ENCODE data around the gene MYRF. TPM values are rescaled to one million over a fixed set of nuclear protein-coding genes. Genes with fewer than 3 reads are reported as not detected.

MYRF gene
- total and polyA plus RNA-seq, 4 experiments from 2014 or later, result 0.44 to 1.6 (median 0.89) TPM

- Mint-ChIP-seq H3K4me3 (peak overlapping the region in 7 of 8 donors; percentile 36 to 77 (median 74)), H3K27me3 (peaks cover 10 to 12% of the 10 kb centered on the region in 2 donors), H3K4me1 (peaks cover 2 to 42% (median 21%) of the 10 kb centered on the region in 4 donors), H3K36me3 (no peaks in the 10 kb centered on the region), H3K27ac (peak overlapping the region in 1 of 7 donors; percentile 50), H3K9me3 (no peaks in the 10 kb centered on the region)
- POLR2A ChIA-PET (ENCODE audit: partially characterized antibody), result interaction anchor here (0.8 kb wide), 1 partner anchor 351 kb away, joined by 3 read pairs; no protein-coding TSS in a partner anchor
- Histone ChIP-seq H3K36me3 (ENCODE audit: insufficient read depth, low read length) (no peaks in the 10 kb centered on the region), H3K27me3 (ENCODE audit: insufficient read depth, low read length) (no peaks in the 10 kb centered on the region), H3K4me3 (ENCODE audit: low read length in 2 of 2) (no peak overlapping the region), H3K4me1 (ENCODE audit: insufficient read depth, low read length) (peaks cover 17% of the 10 kb centered on the region), H3K27ac (ENCODE audit: low read depth, low read length) (no peak overlapping the region), H3K9me3 (ENCODE audit: control insufficient read depth in 1 of 2, low read length in 2 of 2) (no peaks in the 10 kb centered on the region)
- DNase-seq, result no peak
- intact Hi-C loops (cut with micrococcal nuclease), result no loop called here
- CTCF ChIA-PET (ENCODE audit: partially characterized antibody), result interaction anchor here (1.0 to 1.6 kb wide), 3 partner anchors 20 to 40 kb away, joined by 3 to 5 read pairs (median 4); no protein-coding TSS in a partner anchor
Measured at GRCh38 chr11:61753672-61754071, 1.2 kb downstream of the MYRF start.

- Mint-ChIP-seq H3K4me1 (peaks cover 2 to 42% (median 21%) of the 10 kb centered on the region in 4 donors), H3K27me3 (peaks cover 4 to 6% of the 10 kb centered on the region in 2 donors), H3K27ac (no peak overlapping the region), H3K9me3 (no peaks in the 10 kb centered on the region), H3K4me3 (no peak overlapping the region), H3K36me3 (no peaks in the 10 kb centered on the region)
- CTCF ChIA-PET (ENCODE audit: partially characterized antibody), result interaction anchor here (1.0 to 1.6 kb wide), 4 partner anchors 10 to 42 kb away, joined by 3 to 5 read pairs (median 4); no protein-coding TSS in a partner anchor
- no peak for DNase-seq
- no peaks in the 10 kb centered on the region for H3K27me3 ChIP-seq (ENCODE audit: insufficient read depth, low read length)
- H3K36me3 ChIP-seq (ENCODE audit: insufficient read depth, low read length), result no peaks in the 10 kb centered on the region
- H3K4me1 ChIP-seq (ENCODE audit: insufficient read depth, low read length), result peaks cover 17% of the 10 kb centered on the region
- H3K27ac ChIP-seq (ENCODE audit: low read depth, low read length), result no peak overlapping the region
- no peak overlapping the region for H3K4me3 ChIP-seq (ENCODE audit: low read length in 2 of 2)
- H3K9me3 ChIP-seq (ENCODE audit: control insufficient read depth in 1 of 2, low read length in 2 of 2), result no peaks in the 10 kb centered on the region
- intact Hi-C loops (cut with micrococcal nuclease), result no loop called here
- POLR2A ChIA-PET (ENCODE audit: partially characterized antibody), result no interaction called here
Measured at GRCh38 chr11:61754534-61755482, 2.4 kb downstream of the MYRF start.

GRCh38 chr11:61756147-61756451, 3.7 kb downstream of the MYRF start:
- Histone ChIP-seq H3K4me3 (ENCODE audit: low read length in 2 of 2) (no peak overlapping the region), H3K9me3 (ENCODE audit: control insufficient read depth in 1 of 2, low read length in 2 of 2) (no peaks in the 10 kb centered on the region), H3K4me1 (ENCODE audit: insufficient read depth, low read length) (peaks cover 17% of the 10 kb centered on the region), H3K27me3 (ENCODE audit: insufficient read depth, low read length) (no peaks in the 10 kb centered on the region), H3K27ac (ENCODE audit: low read depth, low read length) (no peak overlapping the region), H3K36me3 (ENCODE audit: insufficient read depth, low read length) (no peaks in the 10 kb centered on the region)
- Mint-ChIP-seq H3K4me1 (peaks cover 2 to 38% (median 19%) of the 10 kb centered on the region in 4 donors), H3K27me3 (peaks cover 3% of the 10 kb centered on the region in 2 donors), H3K9me3 (no peaks in the 10 kb centered on the region), H3K27ac (peak overlapping the region in 2 of 7 donors; percentile 17 to 31), H3K36me3 (no peaks in the 10 kb centered on the region), H3K4me3 (no peak overlapping the region)
- DNase-seq, result no peak
- ChIA-PET CTCF (ENCODE audit: partially characterized antibody) (interaction anchor here (1.0 kb wide), 1 partner anchor 41 kb away, joined by 3 read pairs; no protein-coding TSS in a partner anchor), POLR2A (ENCODE audit: partially characterized antibody) (interaction anchor here (0.8 kb wide), 1 partner anchor 72 kb away, joined by 3 read pairs; no protein-coding TSS in a partner anchor)
- intact Hi-C loops (cut with micrococcal nuclease), result no loop called here

GRCh38 chr11:61756452-61757212, 4.2 kb downstream of the MYRF start:
- Mint-ChIP-seq H3K27ac (peak overlapping the region in 3 of 7 donors; percentile 14 to 31 (median 17)), H3K27me3 (peaks cover 1 to 2% of the 10 kb centered on the region in 2 donors), H3K4me1 (peaks cover 2 to 35% (median 16%) of the 10 kb centered on the region in 4 donors), H3K9me3 (no peaks in the 10 kb centered on the region), H3K36me3 (no peaks in the 10 kb centered on the region), H3K4me3 (no peak overlapping the region)
- H3K36me3 ChIP-seq (ENCODE audit: insufficient read depth, low read length), result no peaks in the 10 kb centered on the region
- no peaks in the 10 kb centered on the region for H3K9me3 ChIP-seq (ENCODE audit: control insufficient read depth in 1 of 2, low read length in 2 of 2)
- peaks cover 16% of the 10 kb centered on the region for H3K4me1 ChIP-seq (ENCODE audit: insufficient read depth, low read length)
- intact Hi-C loops (cut with micrococcal nuclease), result no loop called here
- CTCF ChIA-PET (ENCODE audit: partially characterized antibody), result interaction anchor here (1.0 kb wide), 1 partner anchor 40 kb away, joined by 3 read pairs; no protein-coding TSS in a partner anchor
- no peaks in the 10 kb centered on the region for H3K27me3 ChIP-seq (ENCODE audit: insufficient read depth, low read length)
- no peak overlapping the region for H3K27ac ChIP-seq (ENCODE audit: low read depth, low read length)
- no peak overlapping the region for H3K4me3 ChIP-seq (ENCODE audit: low read length in 2 of 2)
- POLR2A ChIA-PET (ENCODE audit: partially characterized antibody), result interaction anchor here (0.8 kb wide), 1 partner anchor 73 kb away, joined by 3 read pairs; no protein-coding TSS in a partner anchor
- no peak for DNase-seq

- Mint-ChIP-seq H3K4me1 (peaks cover 0 to 35% (median 14%) of the 10 kb centered on the region in 4 donors), H3K27me3 (peaks cover 1 to 5% of the 10 kb centered on the region in 2 donors), H3K4me3 (no peak overlapping the region), H3K36me3 (no peaks in the 10 kb centered on the region), H3K9me3 (no peaks in the 10 kb centered on the region), H3K27ac (peak overlapping the region in 2 of 7 donors; percentile 14 to 65)
- Histone ChIP-seq H3K36me3 (ENCODE audit: insufficient read depth, low read length) (no peaks in the 10 kb centered on the region), H3K4me1 (ENCODE audit: insufficient read depth, low read length) (peaks cover 10% of the 10 kb centered on the region), H3K9me3 (ENCODE audit: control insufficient read depth in 1 of 2, low read length in 2 of 2) (no peaks in the 10 kb centered on the region), H3K4me3 (ENCODE audit: low read length in 2 of 2) (no peak overlapping the region), H3K27ac (ENCODE audit: low read depth, low read length) (no peak overlapping the region), H3K27me3 (ENCODE audit: insufficient read depth, low read length) (no peaks in the 10 kb centered on the region)
- CTCF ChIA-PET (ENCODE audit: partially characterized antibody), result interaction anchor here (1.5 kb wide), 2 partner anchors 8 to 325 kb away, joined by 3 to 4 read pairs; no protein-coding TSS in a partner anchor
- POLR2A ChIA-PET (ENCODE audit: partially characterized antibody), result no interaction called here
- no peak for DNase-seq
- intact Hi-C loops (cut with micrococcal nuclease), result no loop called here
Measured at GRCh38 chr11:61757213-61757862, 4.9 kb downstream of the MYRF start.

GRCh38 chr11:61760946-61761345, 8.5 kb downstream of the MYRF start:
- CTCF ChIA-PET (ENCODE audit: partially characterized antibody), result interaction anchor here (1.2 kb wide), 1 partner anchor 347 kb away, joined by 3 read pairs; no protein-coding TSS in a partner anchor
- H3K4me3 Mint-ChIP-seq, result no peak overlapping the region

More at GRCh38 chr11:61760946-61761345, 8.5 kb downstream of the MYRF start:
- H3K27me3 Mint-ChIP-seq, result peaks cover 2 to 5% of the 10 kb centered on the region in 2 donors
- Histone ChIP-seq H3K36me3 (ENCODE audit: insufficient read depth, low read length) (no peaks in the 10 kb centered on the region), H3K4me3 (ENCODE audit: low read length in 2 of 2) (no peak overlapping the region), H3K4me1 (ENCODE audit: insufficient read depth, low read length) (peaks cover 5% of the 10 kb centered on the region), H3K27ac (ENCODE audit: low read depth, low read length) (no peak overlapping the region), H3K27me3 (ENCODE audit: insufficient read depth, low read length) (no peaks in the 10 kb centered on the region), H3K9me3 (ENCODE audit: control insufficient read depth in 1 of 2, low read length in 2 of 2) (no peaks in the 10 kb centered on the region)
- intact Hi-C loops (cut with micrococcal nuclease), result no loop called here
- H3K36me3 Mint-ChIP-seq, result no peaks in the 10 kb centered on the region
- no peaks in the 10 kb centered on the region for H3K9me3 Mint-ChIP-seq
- POLR2A ChIA-PET (ENCODE audit: partially characterized antibody), result no interaction called here
- H3K4me1 Mint-ChIP-seq, result peaks cover 0 to 16% (median 6%) of the 10 kb centered on the region in 4 donors
- DNase-seq, result no peak
- no peak overlapping the region for H3K27ac Mint-ChIP-seq
